Suprapubic skin (tissue), 4 donors: ENCODE results near the gene TPPP2. TPM values are rescaled to one million over a fixed set of nuclear protein-coding genes. Genes with fewer than 3 reads are reported as not detected.

Experiments used
- DNase-seq, 2 donors: peaks; one replicate each; pipeline ENCODE4 v3.0.0-alpha.2; 2019; ENCODE audit warnings: low spot score in 2 of 2
- H3K27ac ChIP-seq: fragments of 200-600 bp; sonication (generic); one replicate; pipeline ENCODE4 v1.5.1; 2019
- H3K27me3 ChIP-seq: fragments of 200-600 bp; sonication (generic); one replicate; pipeline ENCODE4 v1.5.1; 2019
- H3K36me3 ChIP-seq: fragments of 200-600 bp; sonication (generic); one replicate; pipeline ENCODE4 v1.5.1; 2019
- H3K4me1 ChIP-seq: fragments of 200-600 bp; sonication (generic); one replicate; pipeline ENCODE4 v1.5.1; 2019
- H3K4me3 ChIP-seq: fragments of 200-600 bp; sonication (generic); one replicate; pipeline ENCODE4 v1.5.1; 2019; ENCODE audit warnings: mild to moderate bottlenecking
- H3K9me3 ChIP-seq: fragments of 200-600 bp; sonication (generic); one replicate; pipeline ENCODE4 v1.5.1; 2019
- EP300 ChIP-seq: sonication (generic); formaldehyde crosslinking; IDR thresholded peaks from one replicate; pipeline ENCODE4 v1.6.1; 2017; ENCODE audit warnings: antibody characterized with exemption
- POLR2A ChIP-seq, 2 donors: fragments of 450-650 bp; IDR thresholded peaks; one replicate each; pipeline ENCODE4 v1.6.1; 2017; ENCODE audit warnings: antibody characterized with exemption in 2 of 2, mild to moderate bottlenecking in 2 of 2, moderate library complexity in 2 of 2
- POLR2AphosphoS5 ChIP-seq, 3 donors: sonication (generic); formaldehyde crosslinking; IDR thresholded peaks; one replicate each; pipeline ENCODE4 v1.6.1; 2017; ENCODE audit warnings: antibody characterized with exemption in 3 of 3
- WGBS: methylation state at CpG from one replicate; pipeline ENCODE4 v1.1.5; 2018; 5-methylcytosine and 5-hydroxymethylcytosine counted together
- total RNA-seq, 4 donors: library from RNA; depleted of rRNA; stranded (reverse); fragments of >200 nt; gene quantifications; one replicate each; pipeline ENCODE4 v1.1.0, GENCODE V29; 2016
- TF ChIP-seq, protein P1 (sequence below), 2 donors: fragments of 200-600 bp in 1 of 2; fragments of 450-650 bp in 1 of 2; sonication (generic) in 1 of 2; IDR thresholded peaks; one replicate each; pipeline ENCODE4 v1.5.1; 2016 to 2019; ENCODE audit warnings: antibody characterized with exemption in 2 of 2, mild to moderate bottlenecking in 1 of 2, moderate library complexity in 1 of 2

TPPP2 gene
- total RNA-seq, 4 donors from 2014 or later = not detected

DNA sequence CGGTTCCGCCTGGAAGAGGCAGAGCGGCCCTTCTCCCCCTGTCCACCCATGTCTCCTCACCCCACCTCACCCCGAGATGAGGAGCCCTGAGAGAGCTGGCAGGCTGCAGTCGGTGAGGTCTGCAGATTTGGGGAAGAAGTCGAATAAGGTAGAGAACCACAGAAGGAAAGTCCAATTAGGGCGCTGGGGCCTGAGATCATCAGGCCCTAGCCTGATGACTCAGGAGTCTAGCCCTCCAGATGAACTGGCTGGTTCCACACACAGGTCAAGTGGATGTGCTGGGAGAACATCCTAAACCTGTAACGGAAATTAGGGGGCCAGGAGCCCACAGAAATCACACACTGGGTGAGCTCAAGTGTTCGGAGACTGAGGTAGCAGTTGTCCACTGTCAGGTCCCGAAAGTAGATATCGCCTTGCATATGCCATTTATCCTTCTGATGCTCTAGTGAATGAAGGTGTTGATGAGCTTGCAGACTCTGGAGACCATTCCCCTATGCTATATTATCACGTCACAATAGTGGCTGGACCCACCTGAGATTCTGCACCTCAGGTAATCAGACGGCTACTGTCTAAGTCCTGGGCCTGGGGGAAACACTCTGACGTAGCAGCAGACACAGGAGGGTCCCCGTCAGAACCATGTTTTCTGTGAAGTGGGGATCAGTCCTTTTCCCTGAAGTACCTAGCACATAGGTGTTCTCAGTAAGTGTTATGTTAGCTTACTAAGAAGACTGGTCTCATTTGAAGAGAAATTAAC, 41.1 kb upstream of the TPPP2 start:
- peak overlapping the region; percentile 89 for H3K27ac ChIP-seq
- H3K36me3 ChIP-seq = peaks cover 18% of the 10 kb centered on the region
- no peaks in the 10 kb centered on the region for H3K9me3 ChIP-seq
- H3K4me3 ChIP-seq = peak overlapping the region; percentile 78
- peaks cover 51% of the 10 kb centered on the region for H3K4me1 ChIP-seq
- TF ChIP-seq EP300 (no peak), POLR2AphosphoS5 (IDR thresholded peaks at IDR 0.05) (no peak), POLR2A (IDR thresholded peaks at IDR 0.05) (no peak)
- TF ChIP-seq, protein P1, sequence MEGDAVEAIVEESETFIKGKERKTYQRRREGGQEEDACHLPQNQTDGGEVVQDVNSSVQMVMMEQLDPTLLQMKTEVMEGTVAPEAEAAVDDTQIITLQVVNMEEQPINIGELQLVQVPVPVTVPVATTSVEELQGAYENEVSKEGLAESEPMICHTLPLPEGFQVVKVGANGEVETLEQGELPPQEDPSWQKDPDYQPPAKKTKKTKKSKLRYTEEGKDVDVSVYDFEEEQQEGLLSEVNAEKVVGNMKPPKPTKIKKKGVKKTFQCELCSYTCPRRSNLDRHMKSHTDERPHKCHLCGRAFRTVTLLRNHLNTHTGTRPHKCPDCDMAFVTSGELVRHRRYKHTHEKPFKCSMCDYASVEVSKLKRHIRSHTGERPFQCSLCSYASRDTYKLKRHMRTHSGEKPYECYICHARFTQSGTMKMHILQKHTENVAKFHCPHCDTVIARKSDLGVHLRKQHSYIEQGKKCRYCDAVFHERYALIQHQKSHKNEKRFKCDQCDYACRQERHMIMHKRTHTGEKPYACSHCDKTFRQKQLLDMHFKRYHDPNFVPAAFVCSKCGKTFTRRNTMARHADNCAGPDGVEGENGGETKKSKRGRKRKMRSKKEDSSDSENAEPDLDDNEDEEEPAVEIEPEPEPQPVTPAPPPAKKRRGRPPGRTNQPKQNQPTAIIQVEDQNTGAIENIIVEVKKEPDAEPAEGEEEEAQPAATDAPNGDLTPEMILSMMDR (IDR thresholded peaks at IDR 0.05) = no peak
- 83% methylated on average over 15 of the region's 15 CpGs for WGBS
- DNase-seq = no peak
- H3K27me3 ChIP-seq = no peaks in the 10 kb centered on the region

DNA sequence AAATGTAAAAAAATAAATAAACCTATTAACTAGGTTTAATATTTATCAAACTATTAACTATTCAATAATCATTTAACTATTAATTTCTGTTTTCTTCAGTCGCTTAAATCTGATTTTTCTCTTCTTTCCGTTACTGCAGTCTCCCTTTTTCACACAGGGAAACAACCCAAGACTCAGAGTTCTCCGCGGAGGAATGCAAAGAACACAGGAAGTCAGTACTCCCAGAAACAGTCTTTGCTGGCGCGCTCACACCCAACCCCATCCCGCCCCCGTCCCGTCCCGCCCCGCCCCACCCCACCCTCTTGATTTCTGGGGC, 40.6 kb upstream of the TPPP2 start:
- no peak for DNase-seq
- TF ChIP-seq EP300 = no peak
- no peak for TF ChIP-seq POLR2A (IDR thresholded peaks at IDR 0.05)
- TF ChIP-seq, protein P1 (IDR thresholded peaks at IDR 0.05) = no peak
- no peak for TF ChIP-seq POLR2AphosphoS5 (IDR thresholded peaks at IDR 0.05)
- peaks cover 23% of the 10 kb centered on the region for H3K36me3 ChIP-seq
- no peaks in the 10 kb centered on the region for H3K27me3 ChIP-seq
- peak overlapping the region; percentile 89 for H3K27ac ChIP-seq
- peaks cover 51% of the 10 kb centered on the region for H3K4me1 ChIP-seq
- WGBS = under 1% methylated on average over 11 of the region's 11 CpGs
- no peaks in the 10 kb centered on the region for H3K9me3 ChIP-seq
- H3K4me3 ChIP-seq = peak overlapping the region; percentile 78

DNA sequence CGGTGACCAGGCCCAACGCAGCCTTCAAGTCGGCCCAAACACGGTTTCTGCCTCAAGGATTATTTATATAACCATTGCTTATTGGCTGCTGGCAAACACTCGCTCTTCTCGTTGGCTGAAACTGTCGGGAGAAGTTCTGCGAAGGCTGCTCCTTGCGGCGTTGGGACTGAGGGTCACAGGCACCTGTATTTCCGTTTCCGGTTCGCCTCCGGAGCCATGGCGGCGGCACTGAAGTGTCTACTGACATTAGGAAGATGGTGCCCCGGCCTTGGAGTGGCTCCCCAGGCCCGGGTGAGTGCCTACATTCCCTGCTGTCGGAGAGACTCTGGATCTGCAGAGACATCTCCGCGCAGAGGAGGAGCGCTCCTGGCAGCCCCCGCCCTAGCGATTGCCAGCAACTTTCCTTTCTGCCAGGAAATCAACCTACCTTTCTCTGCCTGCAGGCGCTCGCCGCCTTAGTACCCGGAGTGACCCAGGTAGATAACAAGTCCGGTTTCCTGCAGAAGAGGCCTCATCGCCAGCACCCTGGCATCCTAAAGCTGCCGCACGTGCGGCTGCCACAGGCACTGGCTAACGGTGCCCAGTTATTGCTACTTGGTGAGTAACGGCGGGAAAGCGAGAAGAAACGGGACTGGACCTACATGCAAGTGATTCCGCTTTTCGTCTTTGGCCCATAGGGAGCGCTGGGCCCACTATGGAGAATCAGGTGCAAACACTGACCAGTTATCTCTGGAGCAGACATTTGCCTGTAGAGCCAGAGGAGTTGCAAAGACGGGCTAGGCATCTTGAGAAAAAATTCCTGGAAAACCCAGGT, 40.0 kb upstream of the TPPP2 start, which contains the start of gene METTL17:
TSS of gene METTL17 (plus strand) at position 194 of the 814 bp plus-strand sequence. CDS start at position 217, 23 bp downstream.
- WGBS = under 1% methylated on average over 24 of the region's 42 CpGs
- H3K4me1 ChIP-seq = peaks cover 51% of the 10 kb centered on the region
- peak within 1 kb of the TSS; percentile 78 for H3K4me3 ChIP-seq
- peak; percentile 96 for DNase-seq
- H3K36me3 ChIP-seq = peaks cover 29% of the 10 kb centered on the region
- no peaks in the 10 kb centered on the region for H3K9me3 ChIP-seq
- TF ChIP-seq, protein P1 (IDR thresholded peaks at IDR 0.05) = peak in 1 of 2 donors; percentile 13
- no peak for TF ChIP-seq EP300
- TF ChIP-seq POLR2AphosphoS5 (IDR thresholded peaks at IDR 0.05) = peak in 1 of 3 donors; percentile 40
- peak in 1 of 2 donors; percentile 61 for TF ChIP-seq POLR2A (IDR thresholded peaks at IDR 0.05)
- peak within 1 kb of the TSS; percentile 89 for H3K27ac ChIP-seq
- H3K27me3 ChIP-seq = no peaks in the 10 kb centered on the region

DNA sequence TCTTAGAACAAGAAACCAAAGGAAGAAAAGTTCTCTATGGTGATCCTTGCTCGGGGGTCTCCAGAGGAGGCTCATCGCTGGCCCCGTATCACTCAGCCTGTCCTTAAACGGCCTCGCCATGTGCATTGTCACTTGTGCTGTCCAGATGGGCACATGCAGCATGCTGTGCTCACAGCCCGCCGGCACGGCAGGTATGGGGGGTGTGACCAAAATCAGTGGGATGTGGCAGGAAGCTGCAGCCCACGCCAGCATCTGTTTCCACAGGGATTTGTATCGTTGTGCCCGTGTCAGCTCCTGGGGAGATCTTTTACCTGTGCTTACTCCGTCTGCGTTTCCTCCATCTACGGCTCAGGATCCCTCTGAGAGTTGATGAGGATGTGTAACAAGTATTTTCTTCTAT, 33.5 kb upstream of the TPPP2 start:
- DNase-seq = no peak
- no peak overlapping the region for H3K27ac ChIP-seq
- no peak for TF ChIP-seq POLR2AphosphoS5 (IDR thresholded peaks at IDR 0.05)
- TF ChIP-seq POLR2A (IDR thresholded peaks at IDR 0.05) = no peak
- TF ChIP-seq EP300 = no peak
- TF ChIP-seq, protein P1 (IDR thresholded peaks at IDR 0.05) = no peak

DNA sequence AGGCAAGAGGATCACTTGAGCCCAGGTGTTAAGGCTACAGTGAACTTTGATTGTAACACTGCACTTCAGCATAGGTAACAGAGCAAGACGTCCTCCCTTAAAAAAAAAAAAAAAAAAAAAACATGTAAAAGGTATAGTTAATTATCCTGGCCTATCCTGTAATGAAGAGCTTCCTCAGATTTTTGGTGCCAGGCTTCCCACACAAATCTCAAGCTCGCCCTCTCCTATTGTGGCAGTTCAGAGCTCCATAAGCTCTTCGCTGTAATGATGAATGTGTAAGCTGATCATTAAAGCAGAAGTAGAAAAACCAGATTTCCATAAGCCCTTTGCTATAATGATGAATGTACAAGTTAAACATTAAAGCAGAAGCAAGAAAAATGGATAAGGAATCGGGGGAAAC, 32.9 kb upstream of the TPPP2 start:
- Histone ChIP-seq H3K27ac (peak overlapping the region; percentile 87), H3K4me1 (peaks cover 36% of the 10 kb centered on the region), H3K36me3 (peaks cover 54% of the 10 kb centered on the region), H3K9me3 (no peaks in the 10 kb centered on the region), H3K27me3 (no peaks in the 10 kb centered on the region), H3K4me3 (no peak overlapping the region)
- no peak for DNase-seq
- 59% methylated on average over 4 of the region's 4 CpGs for WGBS
- TF ChIP-seq POLR2A (IDR thresholded peaks at IDR 0.05) = no peak
- no peak for TF ChIP-seq EP300
- TF ChIP-seq, protein P1 (IDR thresholded peaks at IDR 0.05) = no peak
- no peak for TF ChIP-seq POLR2AphosphoS5 (IDR thresholded peaks at IDR 0.05)

More for the DNA sequence above, 33.5 kb upstream of the TPPP2 start:
- no peak overlapping the region for H3K4me3 ChIP-seq
- WGBS = 87% methylated on average over 14 of the region's 14 CpGs
- no peaks in the 10 kb centered on the region for H3K27me3 ChIP-seq
- no peaks in the 10 kb centered on the region for H3K9me3 ChIP-seq
- H3K36me3 ChIP-seq = peaks cover 54% of the 10 kb centered on the region
- peaks cover 42% of the 10 kb centered on the region for H3K4me1 ChIP-seq
